ENCODE results near the gene TRPM5. TPM values are rescaled to one million over a fixed set of nuclear protein-coding genes. Genes with fewer than 3 reads are reported as not detected.

The TRPM5 gene
- total and polyA plus RNA-seq, 7 donors, result not detected

- intact Hi-C loops (cut with DNase I), result loop anchor here in 1 of 2 donors (5.0 kb wide), 1 partner anchor 88 kb away; no protein-coding TSS in a partner anchor
- Histone ChIP-seq H3K9me3 (no peaks in the 10 kb centered on the region), H3K4me1 (no peaks in the 10 kb centered on the region), H3K36me3 (ENCODE audit: insufficient read depth in 1 of 2, low read depth in 1 of 2) (no peaks in the 10 kb centered on the region), H3K27me3 (ENCODE audit: insufficient read depth in 3 of 3, low read length in 2 of 3) (peaks cover 0 to 17% (median 5%) of the 10 kb centered on the region in 3 donors), H3K27ac (no peak overlapping the region), H3K4me3 (no peak overlapping the region)
- 74 to 79% (median 77%) methylated on average over 11 of the region's 11 CpGs for WGBS, 3 donors
- ATAC-seq (no peak), DNase-seq (peak in 1 of 2 donors; percentile 18)
- TF ChIP-seq CTCF (IDR thresholded peaks at IDR 0.05), result no peak
These were observed 9.6 kb downstream of the TRPM5 start for GRCh38 chr11:2434506-2435255.

GRCh38 chr11:2434008-2434407 lies 10.3 kb downstream of the TRPM5 start:
- Histone ChIP-seq H3K36me3 (ENCODE audit: insufficient read depth in 1 of 2, low read depth in 1 of 2) (no peaks in the 10 kb centered on the region), H3K27me3 (ENCODE audit: insufficient read depth in 3 of 3, low read length in 2 of 3) (peaks cover 0 to 17% (median 5%) of the 10 kb centered on the region in 3 donors), H3K27ac (no peak overlapping the region), H3K9me3 (no peaks in the 10 kb centered on the region), H3K4me1 (no peaks in the 10 kb centered on the region), H3K4me3 (no peak overlapping the region)
- DNase-seq, result peak in 1 of 2 donors; percentile 21
- no peak for TF ChIP-seq CTCF (IDR thresholded peaks at IDR 0.05)
- intact Hi-C loops (cut with DNase I), result loop anchor here in 1 of 2 donors (5.0 kb wide), 1 partner anchor 88 kb away; no protein-coding TSS in a partner anchor
- no peak for ATAC-seq
- 86 to 96% (median 94%) methylated on average over 8 of the region's 8 CpGs for WGBS, 3 donors

- DNase-seq (peak in 1 of 2 donors; percentile 31), ATAC-seq (no peak)
- WGBS, 3 donors, result 82 to 87% (median 85%) methylated on average over 22 of the region's 22 CpGs
- TF ChIP-seq CTCF (IDR thresholded peaks at IDR 0.05), result no peak
- Histone ChIP-seq H3K27me3 (ENCODE audit: insufficient read depth in 3 of 3, low read length in 2 of 3) (peaks cover 0 to 17% (median 3%) of the 10 kb centered on the region in 3 donors), H3K4me1 (no peaks in the 10 kb centered on the region), H3K4me3 (no peak overlapping the region), H3K9me3 (no peaks in the 10 kb centered on the region), H3K36me3 (ENCODE audit: insufficient read depth in 1 of 2, low read depth in 1 of 2) (no peaks in the 10 kb centered on the region), H3K27ac (no peak overlapping the region)
- intact Hi-C loops (cut with DNase I), result loop anchor here in 1 of 2 donors (5.0 kb wide), 1 partner anchor 89 kb away; no protein-coding TSS in a partner anchor
These were observed 11.0 kb downstream of the TRPM5 start for GRCh38 chr11:2433106-2433925.

- intact Hi-C loops (cut with DNase I), result loop anchor here in 1 of 2 donors (5.0 kb wide), 1 partner anchor 90 kb away; no protein-coding TSS in a partner anchor
These were observed 11.7 kb downstream of the TRPM5 start for GRCh38 chr11:2432628-2433071.

More at GRCh38 chr11:2432628-2433071, 11.7 kb downstream of the TRPM5 start:
- TF ChIP-seq CTCF (IDR thresholded peaks at IDR 0.05), result no peak
- 83 to 98% (median 95%) methylated on average over 8 to 13 of the region's 13 CpGs for WGBS, 3 donors
- peak; percentile 13 to 46 for DNase-seq
- Histone ChIP-seq H3K4me3 (no peak overlapping the region), H3K4me1 (no peaks in the 10 kb centered on the region), H3K27me3 (ENCODE audit: insufficient read depth in 3 of 3, low read length in 2 of 3) (peaks cover 0 to 17% (median 3%) of the 10 kb centered on the region in 3 donors), H3K36me3 (ENCODE audit: insufficient read depth in 1 of 2, low read depth in 1 of 2) (no peaks in the 10 kb centered on the region), H3K27ac (no peak overlapping the region), H3K9me3 (no peaks in the 10 kb centered on the region)
- ATAC-seq, result no peak
